HEK293 (cell line): ENCODE data around the gene SAMD5.

Source experiments
- CTCF ChIA-PET: fragments of 350-600 bp; formaldehyde crosslinking; extraction: SDS; loops from one replicate; lab custom pipeline; 2021; ENCODE audit warnings: antibody characterized with exemption; lab: Yijun Ruan, JAX
- POLR2A ChIA-PET: fragments of 300-600 bp; formaldehyde crosslinking; extraction: SDS; loops from one replicate; lab custom pipeline; 2020; ENCODE audit warnings: antibody characterized with exemption, inconsistent platforms; lab: Yijun Ruan, JAX
- H3K27ac ChIP-seq: fragments of 200-500 bp; sonication (Bioruptor generic); 2 replicates; pipeline ENCODE4 v1.5.1; 2014; ENCODE audit warnings: low read depth, low read length, control low read depth, inconsistent platforms; ENCODE audit errors: extremely low read depth
- H3K36me3 ChIP-seq, 2 experiments: fragments of 200-500 bp in 1 of 2; sonication (Bioruptor generic) in 1 of 2; 1 replicate in 1 of 2; 2 replicates in 1 of 2; pipeline ENCODE4 v1.5.1; 2014 to 2017; ENCODE audit warnings: inconsistent platforms in 2 of 2, low read length in 2 of 2; ENCODE audit not compliant: control insufficient read depth in 2 of 2, insufficient read depth in 1 of 2
- H3K4me1 ChIP-seq: fragments of 200-500 bp; sonication (Bioruptor generic); 2 replicates; pipeline ENCODE4 v1.5.1; 2014; ENCODE audit warnings: mild to moderate bottlenecking, low read length, inconsistent platforms; ENCODE audit not compliant: control insufficient read depth, insufficient read depth
- H3K4me3 ChIP-seq: 2 replicates; pipeline ENCODE4 v1.5.1; 2011; ENCODE audit warnings: low read depth, mild to moderate bottlenecking, control low read depth, low read length, moderate library complexity
- H3K9me3 ChIP-seq: fragments of 200-500 bp; sonication (Bioruptor generic); 2 replicates; pipeline ENCODE4 v1.5.1; 2014; ENCODE audit warnings: low read depth, low read length, inconsistent platforms; ENCODE audit not compliant: control insufficient read depth, insufficient read depth
- PRDM1 ChIP-seq: fragments of 450-650 bp; formaldehyde crosslinking; IDR thresholded peaks from 2 replicates; pipeline ENCODE4; 2016; ENCODE audit warnings: missing biosample characterization, missing genetic modification characterization
- ZBTB21 ChIP-seq: fragments of 450-650 bp; formaldehyde crosslinking; IDR thresholded peaks from 2 replicates; pipeline ENCODE4 v1.5.1; 2017; ENCODE audit warnings: missing biosample characterization, missing genetic modification characterization
- ZNF2 ChIP-seq: fragments of 450-650 bp; formaldehyde crosslinking; IDR thresholded peaks from 2 replicates; pipeline ENCODE4 v1.5.1; 2016; ENCODE audit warnings: missing biosample characterization, missing genetic modification characterization
- ZNF423 ChIP-seq: fragments of 450-650 bp; formaldehyde crosslinking; IDR thresholded peaks from 2 replicates; pipeline ENCODE4 v1.5.1; 2016; ENCODE audit warnings: missing biosample characterization, missing genetic modification characterization
- TF ChIP-seq, protein P1 (sequence below): fragments of 450-650 bp; formaldehyde crosslinking; IDR thresholded peaks from 2 replicates; pipeline ENCODE4 v1.5.1; 2016; ENCODE audit warnings: missing biosample characterization, missing genetic modification characterization, low read depth
- TF ChIP-seq, protein P2 (sequence below): fragments of 450-650 bp; formaldehyde crosslinking; conservative IDR thresholded peaks from 2 replicates; pipeline ENCODE4 v1.5.1; 2016; ENCODE audit warnings: low read depth, missing biosample characterization, missing genetic modification characterization
- TF ChIP-seq, protein P3 (sequence below): fragments of 450-650 bp; formaldehyde crosslinking; IDR thresholded peaks from 2 replicates; pipeline ENCODE4 v1.5.1; 2016; ENCODE audit warnings: missing biosample characterization, missing genetic modification characterization

Gene SAMD5

DNA sequence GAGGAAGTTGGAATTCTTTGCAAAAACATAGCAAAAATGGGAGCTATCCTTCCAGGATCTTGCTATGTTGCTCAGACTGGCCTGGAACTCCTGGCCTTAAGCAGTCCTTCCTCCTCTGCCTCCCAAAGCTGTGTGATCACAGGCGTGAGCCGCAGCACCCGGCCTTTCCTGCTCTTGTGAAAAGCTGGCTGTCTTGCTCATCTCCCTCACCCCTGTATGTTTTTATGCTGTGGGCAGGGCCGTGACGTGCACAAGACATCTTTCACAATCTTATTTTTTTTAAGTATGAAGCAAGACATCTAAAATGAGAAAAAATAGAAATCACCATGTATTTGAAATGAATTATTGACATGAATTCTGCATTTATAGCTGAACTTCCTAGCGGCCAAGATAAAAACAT, 110.4 kb downstream of the SAMD5 start:
- H3K4me1 ChIP-seq, result no peaks in the 10 kb centered on the region
- ChIA-PET POLR2A (no interaction called here), CTCF (interaction anchor here (0.8 kb wide), 1 partner anchor 114 kb away, joined by 3 read pairs; no protein-coding TSS in a partner anchor)
- no peak overlapping the region for H3K4me3 ChIP-seq
- TF ChIP-seq ZNF423 (tag by site-specific recombination) (no peak), PRDM1 (tag by site-specific recombination) (no peak), ZNF2 (tag by site-specific recombination) (no peak), ZBTB21 (no peak)
- TF ChIP-seq, protein P1, sequence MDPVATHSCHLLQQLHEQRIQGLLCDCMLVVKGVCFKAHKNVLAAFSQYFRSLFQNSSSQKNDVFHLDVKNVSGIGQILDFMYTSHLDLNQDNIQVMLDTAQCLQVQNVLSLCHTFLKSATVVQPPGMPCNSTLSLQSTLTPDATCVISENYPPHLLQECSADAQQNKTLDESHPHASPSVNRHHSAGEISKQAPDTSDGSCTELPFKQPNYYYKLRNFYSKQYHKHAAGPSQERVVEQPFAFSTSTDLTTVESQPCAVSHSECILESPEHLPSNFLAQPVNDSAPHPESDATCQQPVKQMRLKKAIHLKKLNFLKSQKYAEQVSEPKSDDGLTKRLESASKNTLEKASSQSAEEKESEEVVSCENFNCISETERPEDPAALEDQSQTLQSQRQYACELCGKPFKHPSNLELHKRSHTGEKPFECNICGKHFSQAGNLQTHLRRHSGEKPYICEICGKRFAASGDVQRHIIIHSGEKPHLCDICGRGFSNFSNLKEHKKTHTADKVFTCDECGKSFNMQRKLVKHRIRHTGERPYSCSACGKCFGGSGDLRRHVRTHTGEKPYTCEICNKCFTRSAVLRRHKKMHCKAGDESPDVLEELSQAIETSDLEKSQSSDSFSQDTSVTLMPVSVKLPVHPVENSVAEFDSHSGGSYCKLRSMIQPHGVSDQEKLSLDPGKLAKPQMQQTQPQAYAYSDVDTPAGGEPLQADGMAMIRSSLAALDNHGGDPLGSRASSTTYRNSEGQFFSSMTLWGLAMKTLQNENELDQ (tag by site-specific recombination), result no peak
- TF ChIP-seq, protein P2, sequence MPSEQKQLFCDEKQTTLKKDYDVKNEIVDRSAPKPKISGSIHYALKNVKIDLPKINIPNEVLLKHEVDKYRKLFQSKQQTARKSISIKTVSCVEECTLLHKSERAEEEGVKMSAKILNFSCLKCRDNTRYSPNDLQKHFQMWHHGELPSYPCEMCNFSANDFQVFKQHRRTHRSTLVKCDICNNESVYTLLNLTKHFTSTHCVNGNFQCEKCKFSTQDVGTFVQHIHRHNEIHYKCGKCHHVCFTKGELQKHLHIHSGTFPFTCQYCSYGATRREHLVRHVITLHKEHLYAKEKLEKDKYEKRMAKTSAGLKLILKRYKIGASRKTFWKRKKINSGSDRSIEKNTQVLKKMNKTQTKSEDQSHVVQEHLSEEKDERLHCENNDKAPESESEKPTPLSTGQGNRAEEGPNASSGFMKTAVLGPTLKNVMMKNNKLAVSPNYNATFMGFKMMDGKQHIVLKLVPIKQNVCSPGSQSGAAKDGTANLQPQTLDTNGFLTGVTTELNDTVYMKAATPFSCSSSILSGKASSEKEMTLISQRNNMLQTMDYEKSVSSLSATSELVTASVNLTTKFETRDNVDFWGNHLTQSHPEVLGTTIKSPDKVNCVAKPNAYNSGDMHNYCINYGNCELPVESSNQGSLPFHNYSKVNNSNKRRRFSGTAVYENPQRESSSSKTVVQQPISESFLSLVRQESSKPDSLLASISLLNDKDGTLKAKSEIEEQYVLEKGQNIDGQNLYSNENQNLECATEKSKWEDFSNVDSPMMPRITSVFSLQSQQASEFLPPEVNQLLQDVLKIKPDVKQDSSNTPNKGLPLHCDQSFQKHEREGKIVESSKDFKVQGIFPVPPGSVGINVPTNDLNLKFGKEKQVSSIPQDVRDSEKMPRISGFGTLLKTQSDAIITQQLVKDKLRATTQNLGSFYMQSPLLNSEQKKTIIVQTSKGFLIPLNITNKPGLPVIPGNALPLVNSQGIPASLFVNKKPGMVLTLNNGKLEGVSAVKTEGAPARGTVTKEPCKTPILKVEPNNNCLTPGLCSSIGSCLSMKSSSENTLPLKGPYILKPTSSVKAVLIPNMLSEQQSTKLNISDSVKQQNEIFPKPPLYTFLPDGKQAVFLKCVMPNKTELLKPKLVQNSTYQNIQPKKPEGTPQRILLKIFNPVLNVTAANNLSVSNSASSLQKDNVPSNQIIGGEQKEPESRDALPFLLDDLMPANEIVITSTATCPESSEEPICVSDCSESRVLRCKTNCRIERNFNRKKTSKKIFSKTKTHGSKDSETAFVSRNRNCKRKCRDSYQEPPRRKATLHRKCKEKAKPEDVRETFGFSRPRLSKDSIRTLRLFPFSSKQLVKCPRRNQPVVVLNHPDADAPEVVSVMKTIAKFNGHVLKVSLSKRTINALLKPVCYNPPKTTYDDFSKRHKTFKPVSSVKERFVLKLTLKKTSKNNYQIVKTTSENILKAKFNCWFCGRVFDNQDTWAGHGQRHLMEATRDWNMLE, result no peak
- TF ChIP-seq, protein P3, sequence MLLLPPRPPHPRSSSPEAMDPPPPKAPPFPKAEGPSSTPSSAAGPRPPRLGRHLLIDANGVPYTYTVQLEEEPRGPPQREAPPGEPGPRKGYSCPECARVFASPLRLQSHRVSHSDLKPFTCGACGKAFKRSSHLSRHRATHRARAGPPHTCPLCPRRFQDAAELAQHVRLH (tag by site-specific recombination), result no peak
- no peaks in the 10 kb centered on the region for H3K9me3 ChIP-seq
- no peak overlapping the region for H3K27ac ChIP-seq
- H3K36me3 ChIP-seq, result no peaks in the 10 kb centered on the region
